HTERT RPE-1 (cell line): ENCODE measurements around the gene BTBD2.

Experiments used
- in situ Hi-C: fragments of 300-500 bp; cut with MboI; formaldehyde crosslinking; loops from 4 replicates; pipeline ENCODE4 v1.14.3; 2020; ENCODE audit warnings: low sequenced_read_pairs

The BTBD2 gene

GRCh38 chr19:1987197-1988187, 28.0 kb downstream of the BTBD2 start:
- in situ Hi-C loops: no loop called here

DNA sequence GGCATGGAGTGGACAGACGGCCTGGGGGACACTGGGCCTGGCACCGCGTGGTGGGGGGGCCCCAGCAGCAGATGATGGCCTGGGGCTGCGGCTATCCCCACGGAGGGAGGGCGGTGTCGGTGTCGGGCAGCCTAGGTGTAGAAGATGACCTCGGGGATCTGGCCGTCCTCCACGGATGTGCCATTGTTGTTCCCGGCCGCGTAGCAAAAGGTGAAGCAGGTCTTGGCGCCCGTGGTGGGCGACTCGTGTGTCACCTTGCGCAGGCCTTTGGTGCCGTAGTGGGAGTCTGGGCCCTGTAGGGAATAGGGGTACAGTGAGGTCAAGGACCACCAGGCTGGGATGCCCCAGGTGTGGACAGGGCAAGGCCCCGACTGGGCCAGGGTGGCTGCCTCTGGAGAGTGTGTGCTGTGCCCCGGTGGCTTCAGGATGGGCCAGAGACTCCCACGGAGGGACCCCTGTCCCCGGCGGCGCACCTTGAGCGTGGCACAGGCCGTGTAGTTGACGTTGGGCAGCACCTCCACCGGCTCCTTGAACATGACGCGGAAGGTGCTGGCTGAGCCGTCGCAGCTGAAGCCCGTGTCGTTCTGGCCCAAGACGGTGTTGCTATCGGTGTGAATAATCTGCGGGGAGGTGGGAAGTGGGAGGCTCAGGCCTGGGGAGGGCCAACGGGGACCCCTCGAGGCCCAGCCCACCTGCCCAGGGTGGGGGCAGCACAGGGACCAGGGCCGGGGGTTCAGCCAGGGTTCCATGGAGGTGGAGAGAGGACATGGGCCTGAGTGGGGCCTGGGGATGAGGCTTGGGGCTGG, 29.0 kb downstream of the BTBD2 start:
- in situ Hi-C loops: no loop called here

DNA sequence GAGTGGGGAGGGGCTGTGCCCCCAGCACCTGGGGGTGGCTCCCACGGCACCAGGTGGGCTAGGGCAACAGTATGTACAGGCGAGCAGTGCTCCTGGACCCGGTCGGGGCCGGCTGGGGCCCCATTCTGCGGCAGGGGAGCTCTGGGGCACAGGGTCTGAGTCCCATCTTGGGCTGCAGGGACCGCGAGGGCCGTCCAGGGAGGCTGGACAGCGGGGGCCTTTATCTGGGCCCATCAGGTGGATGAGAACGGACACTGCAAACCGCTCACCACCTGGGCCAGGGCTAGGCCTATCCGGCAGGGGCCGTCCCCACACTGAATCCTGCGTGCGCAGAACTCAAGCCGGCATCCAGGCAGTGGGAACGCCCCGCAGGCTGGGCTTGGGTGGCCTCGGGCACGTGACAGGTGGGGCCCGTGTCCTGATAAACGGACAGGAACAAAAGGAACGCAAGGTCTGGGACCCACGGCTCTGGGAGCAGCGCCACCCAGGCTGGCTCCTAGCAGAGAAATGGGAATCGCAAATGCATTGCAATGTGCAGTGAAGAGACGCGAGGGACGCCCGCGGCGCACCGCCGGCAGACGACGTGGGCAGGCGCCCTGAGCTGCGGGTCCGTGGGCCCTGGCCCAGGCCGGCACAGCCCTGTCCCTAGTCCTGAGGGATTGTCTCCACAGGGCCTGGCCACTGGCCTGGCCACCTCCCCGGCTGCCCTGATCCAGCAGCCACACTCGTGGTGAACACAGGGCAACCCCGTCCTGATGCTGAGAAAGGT, 29.7 kb downstream of the BTBD2 start:
- in situ Hi-C loops: no loop called here

- in situ Hi-C loops: no loop called here
Observed at GRCh38 chr19:1984357-1984756, 31.2 kb downstream of the BTBD2 start.

DNA sequence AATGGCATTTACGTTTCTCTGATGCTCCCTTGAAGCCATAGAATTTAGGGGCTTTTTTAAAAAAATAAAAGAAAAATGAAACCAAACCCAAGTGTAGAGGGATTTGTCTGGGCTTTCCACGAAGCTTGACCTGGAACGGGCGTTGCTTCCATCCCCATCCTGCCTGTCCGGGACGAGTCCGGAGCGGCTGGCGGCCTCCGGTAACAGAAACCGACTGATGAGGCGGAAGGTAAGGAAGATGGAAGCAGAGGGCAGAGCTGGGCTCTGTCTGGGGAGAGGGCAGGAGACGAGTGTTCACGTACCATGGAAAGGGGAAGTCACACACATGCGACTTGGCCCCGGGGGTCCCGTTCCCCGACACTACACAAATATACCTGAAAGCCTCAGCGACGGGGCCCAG, 34.3 kb downstream of the BTBD2 start:
- in situ Hi-C loops: no loop called here

- in situ Hi-C loops: no loop called here
Observed at GRCh38 chr19:1980809-1981181, 34.7 kb downstream of the BTBD2 start.

DNA sequence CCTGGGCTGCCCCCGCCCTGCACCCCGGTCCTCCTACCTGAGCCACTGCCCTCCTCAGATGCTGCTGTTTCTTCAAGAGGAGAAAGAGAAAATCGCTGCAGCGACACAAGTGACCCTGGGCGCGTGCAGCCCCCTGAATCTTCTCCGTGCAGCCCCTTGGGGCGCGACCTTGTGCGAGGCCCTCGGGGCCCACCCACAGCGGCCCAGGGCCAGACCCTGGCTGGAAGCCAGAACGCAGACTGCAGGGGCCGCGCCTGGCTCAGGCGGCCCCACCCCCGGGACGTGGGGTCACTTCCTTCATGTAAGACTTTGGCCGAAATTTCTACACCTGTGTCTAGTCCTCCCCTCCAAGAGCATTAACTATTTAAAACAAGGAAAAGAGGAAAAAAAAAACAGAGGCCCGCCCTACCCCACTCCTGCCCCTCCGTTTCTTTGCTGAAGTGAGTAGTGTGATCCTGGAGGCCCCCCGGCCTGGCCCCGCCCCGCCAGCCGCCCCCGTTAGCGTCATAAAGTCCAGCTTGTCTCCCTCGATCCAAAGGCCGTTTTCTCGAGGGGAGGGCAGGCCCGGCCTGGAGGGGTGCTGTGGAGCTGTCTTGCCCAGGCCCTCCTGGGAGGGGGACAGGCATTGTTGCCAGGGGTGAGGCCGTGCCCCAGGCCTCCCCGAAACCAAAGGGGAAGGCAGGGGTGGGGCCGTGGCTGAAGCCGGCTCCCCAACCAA, 35.3 kb downstream of the BTBD2 start:
- in situ Hi-C loops: no loop called here

GRCh38 chr19:1979642-1980041, 35.9 kb downstream of the BTBD2 start:
- in situ Hi-C loops: no loop called here

GRCh38 chr19:1979017-1979416, 36.5 kb downstream of the BTBD2 start:
- in situ Hi-C loops: no loop called here

DNA sequence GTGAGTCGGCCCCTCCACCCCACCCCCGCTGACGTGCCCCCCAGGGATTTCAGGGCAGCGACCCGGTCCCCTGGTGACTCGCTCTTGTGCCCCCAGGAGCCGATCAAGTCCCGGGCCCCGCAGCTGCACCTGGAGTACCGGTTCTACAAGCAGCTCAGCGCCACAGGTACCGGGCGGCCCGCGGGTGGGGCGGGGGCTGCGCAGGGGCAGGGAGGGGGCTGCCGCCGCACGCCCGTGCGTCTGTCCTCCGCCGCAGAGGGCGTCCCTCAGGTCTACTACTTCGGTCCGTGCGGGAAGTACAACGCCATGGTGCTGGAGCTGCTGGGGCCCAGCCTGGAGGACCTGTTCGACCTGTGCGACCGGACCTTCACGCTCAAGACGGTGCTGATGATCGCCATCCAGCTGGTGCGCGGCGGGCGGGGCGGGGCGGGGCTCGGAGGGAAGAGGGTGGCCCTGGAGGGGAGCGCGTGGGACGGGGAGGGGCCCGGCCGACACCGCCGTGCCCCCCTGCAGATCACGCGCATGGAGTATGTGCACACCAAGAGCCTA, 37.1 kb downstream of the BTBD2 start:
- in situ Hi-C loops: no loop called here

DNA sequence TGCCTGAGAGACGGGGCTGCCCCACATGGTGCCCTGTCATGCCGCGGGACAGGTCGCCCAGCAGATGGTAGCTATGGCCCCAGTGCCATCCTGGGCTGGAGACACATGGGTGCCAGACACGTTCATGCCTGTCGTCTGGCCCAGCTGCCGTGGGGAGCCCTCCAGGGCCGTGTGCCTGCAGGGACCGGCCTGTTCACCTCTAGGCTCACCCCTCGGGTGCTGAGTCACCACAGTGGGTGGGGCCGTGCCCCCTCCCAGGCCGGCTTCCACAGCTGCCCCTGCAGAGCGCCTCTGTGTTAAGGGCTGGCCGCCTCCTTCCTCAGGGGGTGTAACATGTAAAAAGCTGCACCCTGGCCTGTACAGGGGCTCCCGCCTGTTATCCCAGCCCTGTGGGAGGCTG, 38.4 kb downstream of the BTBD2 start:
- in situ Hi-C loops: no loop called here

GRCh38 chr19:1975162-1975480, 40.4 kb downstream of the BTBD2 start:
- in situ Hi-C loops: no loop called here

DNA sequence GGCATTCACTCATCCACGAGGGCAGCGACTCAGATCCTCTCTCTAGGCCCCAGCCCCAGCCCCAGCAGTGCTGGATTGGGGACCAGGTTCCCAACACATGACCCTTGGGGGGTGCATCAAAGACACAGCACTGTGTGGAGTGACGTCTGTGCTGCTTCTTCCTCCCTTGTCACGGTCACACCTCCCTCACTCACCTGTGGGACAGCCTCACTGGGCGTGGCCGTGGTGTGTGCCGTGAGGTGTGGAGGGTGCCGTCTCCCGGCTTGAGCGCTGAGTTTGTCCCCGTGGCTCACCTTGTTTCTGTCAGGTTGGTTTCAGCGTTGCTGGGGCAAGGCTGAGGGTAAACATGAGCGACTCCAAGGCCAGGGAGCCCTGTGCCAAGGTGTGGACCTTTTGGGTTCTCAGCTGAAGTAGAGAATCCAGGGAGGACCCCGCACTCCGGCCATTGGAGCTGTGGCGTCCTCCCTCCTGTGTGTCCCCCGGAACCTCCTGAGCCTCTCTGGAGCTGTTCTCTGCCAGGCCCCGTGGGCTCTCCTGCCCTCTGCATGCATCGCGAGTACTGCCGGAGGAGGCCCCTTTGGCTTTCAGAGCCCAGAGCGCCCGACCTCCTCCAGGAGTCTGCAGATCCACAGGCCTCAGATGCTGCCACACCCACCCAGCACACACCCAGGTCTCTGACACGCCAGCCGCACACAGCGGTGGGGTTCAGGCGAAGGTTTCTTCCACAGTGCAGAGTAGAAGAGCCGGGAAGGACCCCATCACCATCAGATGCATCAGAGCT, 40.9 kb downstream of the BTBD2 start:
- in situ Hi-C loops: no loop called here

- in situ Hi-C loops: no loop called here
Observed at GRCh38 chr19:1970806-1971502, 44.6 kb downstream of the BTBD2 start.

DNA sequence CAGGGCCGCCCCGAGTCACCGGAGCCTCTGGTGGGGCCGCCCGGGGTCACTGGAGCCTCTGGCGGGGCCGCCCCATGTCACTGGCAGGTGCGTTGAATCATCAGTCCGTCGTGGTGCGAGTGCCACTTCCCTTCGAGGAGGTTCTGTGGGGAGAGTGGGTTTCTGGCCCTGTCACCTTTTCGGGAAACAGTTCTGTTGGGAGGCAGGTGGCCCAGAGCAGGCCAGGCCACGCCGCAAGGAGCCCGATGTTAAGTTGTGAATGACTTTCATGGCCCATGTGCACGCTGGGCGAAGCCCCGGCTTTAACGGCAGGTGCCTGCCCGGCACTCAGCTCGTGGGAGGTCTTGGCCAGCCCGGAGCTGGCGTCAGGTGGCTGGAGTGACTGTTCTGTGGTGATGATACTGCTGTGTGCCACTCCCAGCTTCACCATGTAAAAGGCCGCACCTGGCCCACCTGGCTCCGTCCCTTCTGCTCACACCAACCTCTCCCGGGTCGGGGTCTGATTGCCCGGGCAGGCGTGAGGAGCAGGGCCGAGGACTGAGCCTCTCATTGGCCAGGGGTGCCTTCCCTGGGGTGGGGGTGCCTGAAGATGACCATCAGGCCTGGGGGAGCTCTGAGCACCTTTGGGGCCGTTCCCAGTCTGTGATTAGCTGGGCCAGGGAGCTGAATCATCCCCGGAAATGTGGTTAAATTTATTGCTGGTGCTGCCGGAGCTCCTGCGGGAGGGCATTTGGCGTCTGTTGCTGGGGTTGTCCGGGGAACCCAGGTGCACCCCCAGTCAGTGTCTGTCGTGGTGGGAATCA, 45.3 kb downstream of the BTBD2 start:
- in situ Hi-C loops: no loop called here

- in situ Hi-C loops: no loop called here
Observed at GRCh38 chr19:1969176-1970002, 46.1 kb downstream of the BTBD2 start.
